VCaP (cell line): ENCODE data around the gene GRIA1.

Experiments
- H3K27ac ChIP-seq: fragments of 450-650 bp; 2 replicates; pipeline ENCODE4 v1.5.1; 2017
- CTCF ChIP-seq: fragments of 450-650 bp; conservative IDR thresholded peaks from 2 replicates; pipeline ENCODE4 v1.5.1; 2017; ENCODE audit warnings: mild to moderate bottlenecking, moderate library complexity

Gene GRIA1

GRCh38 chr5:153480401-153480800 lies 10.1 kb upstream of the GRIA1 start:
- H3K27ac ChIP-seq, result no peak overlapping the region
- no peak for TF ChIP-seq CTCF

- no peak overlapping the region for H3K27ac ChIP-seq
- TF ChIP-seq CTCF, result no peak
Observed at GRCh38 chr5:153483482-153483881, 7.0 kb upstream of the GRIA1 start.

- no peak for TF ChIP-seq CTCF
- H3K27ac ChIP-seq, result no peak overlapping the region
Observed at GRCh38 chr5:153485641-153486040, 4.8 kb upstream of the GRIA1 start.

DNA sequence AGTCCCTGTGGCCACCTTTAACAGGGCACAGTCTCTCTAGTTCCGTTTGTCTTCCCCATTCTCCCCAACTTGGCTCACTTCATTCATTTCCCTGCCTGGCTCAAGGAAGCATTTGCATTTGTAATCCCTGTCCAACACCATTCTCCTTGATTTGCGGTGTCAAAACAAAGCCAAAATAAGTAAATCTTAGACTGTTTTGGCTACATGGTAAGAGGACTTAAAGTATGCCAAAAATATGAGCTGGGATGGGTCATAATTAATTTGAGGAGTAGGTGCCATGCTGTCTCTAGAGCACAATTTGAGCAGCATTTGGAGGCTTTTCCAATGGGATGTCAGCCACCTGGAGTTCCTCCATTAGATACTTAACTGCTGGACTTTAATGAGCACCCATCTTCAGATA lies 3.7 kb upstream of the GRIA1 start:
- no peak for TF ChIP-seq CTCF
- no peak overlapping the region for H3K27ac ChIP-seq

GRCh38 chr5:153489611-153490010 lies 859 bp upstream of the GRIA1 start:
- TF ChIP-seq CTCF, result no peak
- no peak overlapping the region for H3K27ac ChIP-seq

- no peak for TF ChIP-seq CTCF
- no peak overlapping the region for H3K27ac ChIP-seq
Observed at GRCh38 chr5:153491038-153491744, 721 bp downstream of the GRIA1 start.

DNA sequence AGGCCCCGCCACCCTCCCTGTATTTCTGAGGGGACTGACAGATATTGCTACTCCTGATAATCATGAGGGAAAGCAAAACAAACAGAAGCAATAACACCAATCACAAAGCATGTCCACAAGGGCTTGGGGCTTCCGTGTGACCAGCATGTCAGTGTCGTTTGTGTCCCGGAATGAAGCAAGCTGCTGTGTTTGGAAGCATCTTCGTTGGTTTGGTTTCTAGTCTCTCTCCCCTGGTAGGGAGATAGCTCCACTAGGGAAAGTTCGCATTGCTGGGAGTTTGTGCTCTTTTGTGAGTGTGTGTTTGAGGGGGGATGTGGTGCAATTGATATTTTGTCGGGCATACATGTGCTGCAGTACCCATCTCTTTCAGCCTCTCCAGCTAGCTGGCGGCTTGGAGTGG lies 1.4 kb downstream of the GRIA1 start:
- no peak overlapping the region for H3K27ac ChIP-seq

More for the DNA sequence above, 1.4 kb downstream of the GRIA1 start:
- TF ChIP-seq CTCF, result no peak
